Progenitor cell of endocrine pancreas (in vitro differentiated cells): Measurements from ENCODE around the gene DHDH. TPM values are rescaled to one million over a fixed set of nuclear protein-coding genes. Genes with fewer than 3 reads are reported as not detected.
"Not testable (repeated sequence)": the region's sequence is repeated elsewhere in the genome, so short reads cannot be mapped to it uniquely, and the experiment has no call there.

Experiments
- DNase-seq: peaks from one replicate; pipeline ENCODE4 v3.0.0; 2021; ENCODE audit warnings: low spot score; ENCODE audit not compliant: unreplicated experiment
- H3K27ac Mint-ChIP-seq: 2 replicates; pipeline ENCODE4 v1.8.0; 2021; ENCODE audit warnings: mild to moderate bottlenecking, moderate library complexity, mixed read lengths
- H3K27me3 Mint-ChIP-seq: 2 replicates; pipeline ENCODE4 v1.8.0; 2021; ENCODE audit warnings: mixed read lengths
- H3K36me3 Mint-ChIP-seq: 2 replicates; pipeline ENCODE4 v1.8.0; 2022; ENCODE audit warnings: mixed read lengths; ENCODE audit not compliant: insufficient read depth
- H3K4me1 Mint-ChIP-seq: 2 replicates; pipeline ENCODE4 v1.8.0; 2021; ENCODE audit warnings: low read depth, mixed read lengths
- H3K4me3 Mint-ChIP-seq: 2 replicates; pipeline ENCODE4 v1.8.0; 2021; ENCODE audit warnings: low read depth, mild to moderate bottlenecking, moderate library complexity, mixed read lengths
- H3K9me3 Mint-ChIP-seq: 2 replicates; pipeline ENCODE4 v1.8.0; 2021; ENCODE audit warnings: low read depth, mixed read lengths
- total RNA-seq: library from RNA; stranded (reverse); gene quantifications from 2 replicates; pipeline ENCODE4 v1.2.1, GENCODE V29; 2021
- TF ChIP-seq, protein P1 (sequence below): fragments of 200-600 bp; sonication (generic); IDR thresholded peaks from one replicate; pipeline ENCODE4 v1.5.0; 2021; ENCODE audit warnings: antibody characterized with exemption, mild to moderate bottlenecking; ENCODE audit not compliant: unreplicated experiment

DHDH gene
- total RNA-seq, 1 donor from 2014 or later, result 1.8 TPM

GRCh38 chr19:48925240-48925843, 8.2 kb upstream of the DHDH start:
- Mint-ChIP-seq H3K27me3 (no peaks in the 10 kb centered on the region), H3K4me1 (no peaks in the 10 kb centered on the region), H3K4me3 (no peak overlapping the region), H3K27ac (no peak overlapping the region), H3K36me3 (peaks cover 6% of the 10 kb centered on the region), H3K9me3 (no peaks in the 10 kb centered on the region)
- TF ChIP-seq, protein P1, sequence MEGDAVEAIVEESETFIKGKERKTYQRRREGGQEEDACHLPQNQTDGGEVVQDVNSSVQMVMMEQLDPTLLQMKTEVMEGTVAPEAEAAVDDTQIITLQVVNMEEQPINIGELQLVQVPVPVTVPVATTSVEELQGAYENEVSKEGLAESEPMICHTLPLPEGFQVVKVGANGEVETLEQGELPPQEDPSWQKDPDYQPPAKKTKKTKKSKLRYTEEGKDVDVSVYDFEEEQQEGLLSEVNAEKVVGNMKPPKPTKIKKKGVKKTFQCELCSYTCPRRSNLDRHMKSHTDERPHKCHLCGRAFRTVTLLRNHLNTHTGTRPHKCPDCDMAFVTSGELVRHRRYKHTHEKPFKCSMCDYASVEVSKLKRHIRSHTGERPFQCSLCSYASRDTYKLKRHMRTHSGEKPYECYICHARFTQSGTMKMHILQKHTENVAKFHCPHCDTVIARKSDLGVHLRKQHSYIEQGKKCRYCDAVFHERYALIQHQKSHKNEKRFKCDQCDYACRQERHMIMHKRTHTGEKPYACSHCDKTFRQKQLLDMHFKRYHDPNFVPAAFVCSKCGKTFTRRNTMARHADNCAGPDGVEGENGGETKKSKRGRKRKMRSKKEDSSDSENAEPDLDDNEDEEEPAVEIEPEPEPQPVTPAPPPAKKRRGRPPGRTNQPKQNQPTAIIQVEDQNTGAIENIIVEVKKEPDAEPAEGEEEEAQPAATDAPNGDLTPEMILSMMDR, result no peak
- DNase-seq, result no peak

- not testable (repeated sequence) for H3K36me3 Mint-ChIP-seq, H3K9me3 Mint-ChIP-seq, H3K27ac Mint-ChIP-seq, H3K4me3 Mint-ChIP-seq, H3K27me3 Mint-ChIP-seq, DNase-seq, H3K4me1 Mint-ChIP-seq
Observed at GRCh38 chr19:48925890-48926289, 7.6 kb upstream of the DHDH start.

DNA sequence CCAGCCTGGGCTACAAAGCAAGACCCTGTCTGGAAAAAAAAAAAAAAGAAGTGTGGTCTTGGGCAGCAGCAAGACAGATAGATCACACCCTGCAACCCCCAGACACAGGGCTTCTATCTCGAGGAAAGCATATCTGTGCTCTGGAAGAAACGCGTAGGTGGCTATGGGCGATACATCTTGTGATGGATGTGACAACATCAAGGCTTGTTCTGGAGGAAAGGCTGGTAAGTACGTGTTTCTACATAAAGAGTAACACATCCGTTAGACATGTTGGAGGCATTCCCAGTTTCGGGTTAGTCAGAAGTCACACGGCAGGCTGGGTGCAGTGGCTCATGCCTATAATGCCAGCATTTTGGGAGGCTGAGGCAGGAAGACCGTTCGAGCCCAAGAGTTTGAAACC, 6.6 kb upstream of the DHDH start:
- Mint-ChIP-seq H3K4me3 (no peak overlapping the region), H3K4me1 (no peaks in the 10 kb centered on the region), H3K27ac (no peak overlapping the region), H3K36me3 (peaks cover 3% of the 10 kb centered on the region), H3K9me3 (no peaks in the 10 kb centered on the region), H3K27me3 (peaks cover 6% of the 10 kb centered on the region)
- TF ChIP-seq, protein P1, result no peak
- no peak for DNase-seq

GRCh38 chr19:48927692-48928091, 5.8 kb upstream of the DHDH start:
- not testable (repeated sequence) for H3K36me3 Mint-ChIP-seq, H3K27ac Mint-ChIP-seq, DNase-seq, H3K9me3 Mint-ChIP-seq, H3K4me1 Mint-ChIP-seq, H3K4me3 Mint-ChIP-seq, H3K27me3 Mint-ChIP-seq

- no peaks in the 10 kb centered on the region for H3K36me3 Mint-ChIP-seq
- TF ChIP-seq, protein P1, result no peak
- peaks cover 14% of the 10 kb centered on the region for H3K27me3 Mint-ChIP-seq
- no peak overlapping the region for H3K27ac Mint-ChIP-seq
- H3K4me3 Mint-ChIP-seq, result no peak overlapping the region
- no peak for DNase-seq
- no peaks in the 10 kb centered on the region for H3K9me3 Mint-ChIP-seq
- peaks cover 2% of the 10 kb centered on the region for H3K4me1 Mint-ChIP-seq
Observed at GRCh38 chr19:48928164-48929025, 5.1 kb upstream of the DHDH start.

DNA sequence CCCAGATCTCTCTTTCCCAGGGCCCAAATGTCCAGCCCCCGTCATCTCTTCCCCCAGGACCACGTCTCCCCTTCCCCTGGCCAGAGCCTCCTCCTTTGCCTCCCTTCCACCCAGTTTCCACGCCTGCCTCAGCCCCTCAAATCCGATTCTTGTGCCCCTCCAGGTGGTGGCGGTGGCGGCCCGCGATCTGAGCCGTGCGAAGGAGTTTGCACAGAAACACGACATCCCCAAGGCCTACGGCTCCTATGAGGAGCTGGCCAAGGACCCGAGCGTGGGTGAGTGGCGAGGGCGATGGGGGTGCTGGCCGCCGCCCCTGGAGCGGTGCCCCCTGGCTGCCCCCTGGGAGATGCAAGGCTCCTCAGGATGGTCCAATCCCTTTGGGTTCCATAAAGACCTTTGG, 1.3 kb downstream of the DHDH start:
- Mint-ChIP-seq H3K36me3 (peaks cover 1% of the 10 kb centered on the region), H3K27me3 (peaks cover 29% of the 10 kb centered on the region), H3K4me1 (peaks cover 7% of the 10 kb centered on the region), H3K27ac (no peak overlapping the region), H3K9me3 (no peaks in the 10 kb centered on the region), H3K4me3 (no peak overlapping the region)
- TF ChIP-seq, protein P1, result no peak
- DNase-seq, result no peak
